HG03457 (cell line): ENCODE data around the gene PPP2R5E.
"Not testable (repeated sequence)": the region's sequence is repeated elsewhere in the genome, so short reads cannot be mapped to it uniquely, and the experiment has no call there.

Source experiments
- ATAC-seq: cut with Tn5 transposase; IDR thresholded peaks from one replicate; pipeline ENCODE4 v1.9.1; 2021; ENCODE audit warnings: moderate number of reproducible peaks; ENCODE audit not compliant: unreplicated experiment

Gene PPP2R5E

GRCh38 chr14:63543000-63543825 lies at the start of gene PPP2R5E:
Gene PPP2R5E (minus strand): TSS chr14:63543377. CDS start chr14:63539685, 3,692 bp downstream.
- ATAC-seq = peak; percentile 97

- ATAC-seq = not testable (repeated sequence)
Measured at GRCh38 chr14:63583046-63583445, 39.9 kb upstream of the PPP2R5E start.

GRCh38 chr14:63581491-63581890 lies 38.3 kb upstream of the PPP2R5E start:
- ATAC-seq = no peak

GRCh38 chr14:63578300-63578699 lies 35.1 kb upstream of the PPP2R5E start:
- no peak for ATAC-seq

GRCh38 chr14:63573581-63573980 lies 30.4 kb upstream of the PPP2R5E start:
- ATAC-seq = no peak

- ATAC-seq = no peak
Measured at GRCh38 chr14:63565448-63565847, 22.3 kb upstream of the PPP2R5E start.

- no peak for ATAC-seq
Measured at GRCh38 chr14:63564318-63564717, 21.1 kb upstream of the PPP2R5E start.

GRCh38 chr14:63563370-63564026 lies 20.3 kb upstream of the PPP2R5E start:
- no peak for ATAC-seq

- no peak for ATAC-seq
Measured at GRCh38 chr14:63562405-63562804, 19.2 kb upstream of the PPP2R5E start.

GRCh38 chr14:63555572-63555971 lies 12.4 kb upstream of the PPP2R5E start:
- no peak for ATAC-seq

- ATAC-seq = no peak
Measured at GRCh38 chr14:63551332-63551731, 8.2 kb upstream of the PPP2R5E start.

- ATAC-seq = no peak
Measured at GRCh38 chr14:63547798-63548335, 4.7 kb upstream of the PPP2R5E start.

- ATAC-seq = no peak
Measured at GRCh38 chr14:63545431-63545830, 2.3 kb upstream of the PPP2R5E start.

GRCh38 chr14:63544591-63545299 lies 1.6 kb upstream of the PPP2R5E start:
- no peak for ATAC-seq

- ATAC-seq = peak; percentile 25
Measured at GRCh38 chr14:63543826-63544406, 739 bp upstream of the PPP2R5E start.

GRCh38 chr14:63542231-63542999 lies 762 bp downstream of the PPP2R5E start:
- ATAC-seq = no peak

- ATAC-seq = no peak
Measured at GRCh38 chr14:63535918-63536317, 7.3 kb downstream of the PPP2R5E start.

- ATAC-seq = no peak
Measured at GRCh38 chr14:63533474-63533873, 9.7 kb downstream of the PPP2R5E start.

- ATAC-seq = peak; percentile 84
Measured at GRCh38 chr14:63524537-63525155, 18.5 kb downstream of the PPP2R5E start.
